LNCaP clone FGC (cell line): ENCODE measurements around the gene G3BP2.

Experiments
- DNase-seq: peaks from one replicate; pipeline ENCODE4 v3.0.0-alpha.2; 2011; ENCODE audit warnings: low read depth
- H3K4me3 ChIP-seq: 2 replicates; pipeline ENCODE4 v1.5.1; 2011; ENCODE audit warnings: mild to moderate bottlenecking, low read depth, low read length, control low read depth
- CTCF ChIP-seq: IDR thresholded peaks from 2 replicates; pipeline ENCODE4 v1.5.1; 2012; ENCODE audit warnings: mild to moderate bottlenecking; ENCODE audit not compliant: control insufficient read depth, insufficient read depth; ENCODE audit errors: extremely low read depth

The G3BP2 gene

GRCh38 chr4:75630174-75630936 is 42.9 kb downstream of the G3BP2 start, which contains the start of gene CDKL2:
CDKL2 (minus strand) TSS chr4:75630528; CDS start chr4:75625988, 4,540 bp downstream.
- DNase-seq, result no peak
- H3K4me3 ChIP-seq, result no peak within 1 kb of the TSS
- no peak for TF ChIP-seq CTCF

GRCh38 chr4:75629239-75629638 is 44.0 kb downstream of the G3BP2 start:
- TF ChIP-seq CTCF, result no peak
- no peak for DNase-seq
- H3K4me3 ChIP-seq, result no peak overlapping the region

- no peak overlapping the region for H3K4me3 ChIP-seq
- DNase-seq, result no peak
- no peak for TF ChIP-seq CTCF
Measured at GRCh38 chr4:75623026-75623425, 50.2 kb downstream of the G3BP2 start.

- no peak for TF ChIP-seq CTCF
- no peak overlapping the region for H3K4me3 ChIP-seq
- no peak for DNase-seq
Measured at GRCh38 chr4:75621715-75622114, 51.5 kb downstream of the G3BP2 start.

GRCh38 chr4:75612306-75612705 is 60.9 kb downstream of the G3BP2 start:
- DNase-seq, result no peak
- no peak for TF ChIP-seq CTCF
- H3K4me3 ChIP-seq, result no peak overlapping the region

GRCh38 chr4:75605928-75606327 is 67.3 kb downstream of the G3BP2 start:
- TF ChIP-seq CTCF, result no peak
- DNase-seq, result no peak
- H3K4me3 ChIP-seq, result no peak overlapping the region

- H3K4me3 ChIP-seq, result no peak overlapping the region
- TF ChIP-seq CTCF, result no peak
- no peak for DNase-seq
Measured at GRCh38 chr4:75599647-75600046, 73.6 kb downstream of the G3BP2 start.
